ENCODE data around the gene DNTT.
A peak's percentile ranks its signal among the peaks of the same experiment; 100 is the strongest.
"Not testable (repeated sequence)": the region's sequence is repeated elsewhere in the genome, so short reads cannot be mapped to it uniquely, and the experiment has no call there.

DNTT gene

GRCh38 chr10:96276831-96277230 lies 27.4 kb upstream of the DNTT start:
- DNase-seq = no peak

GRCh38 chr10:96279191-96279641 lies 25.0 kb upstream of the DNTT start:
- DNase-seq = no peak

- DNase-seq = no peak
These were observed 23.4 kb upstream of the DNTT start for GRCh38 chr10:96280859-96281258.

GRCh38 chr10:96281444-96282029 lies 22.7 kb upstream of the DNTT start:
- no peak for DNase-seq

- no peak for DNase-seq
These were observed 20.9 kb upstream of the DNTT start for GRCh38 chr10:96283351-96283750.

GRCh38 chr10:96283756-96284155 lies 20.5 kb upstream of the DNTT start:
- no peak for DNase-seq

- no peak for DNase-seq
These were observed 18.9 kb upstream of the DNTT start for GRCh38 chr10:96285331-96285752.

GRCh38 chr10:96287392-96288105 lies 16.7 kb upstream of the DNTT start:
- no peak for DNase-seq

- DNase-seq = no peak
These were observed 16.0 kb upstream of the DNTT start for GRCh38 chr10:96288151-96288621.

GRCh38 chr10:96289218-96289910 lies 14.9 kb upstream of the DNTT start:
- DNase-seq = no peak

GRCh38 chr10:96290368-96291133 lies 13.7 kb upstream of the DNTT start:
- no peak for DNase-seq

- no peak for DNase-seq
These were observed 11.0 kb upstream of the DNTT start for GRCh38 chr10:96292971-96293920.

- DNase-seq = no peak
These were observed 8.8 kb upstream of the DNTT start for GRCh38 chr10:96295475-96295874.

- DNase-seq = no peak
These were observed 6.7 kb upstream of the DNTT start for GRCh38 chr10:96297486-96297885.

GRCh38 chr10:96298362-96298761 lies 5.9 kb upstream of the DNTT start:
- no peak for DNase-seq

GRCh38 chr10:96299383-96299782 lies 4.9 kb upstream of the DNTT start:
- no peak for DNase-seq

GRCh38 chr10:96301616-96302015 lies 2.6 kb upstream of the DNTT start:
- DNase-seq = no peak

GRCh38 chr10:96305019-96305418 lies 785 bp downstream of the DNTT start:
- no peak for DNase-seq

- DNase-seq = peak; percentile 33
These were observed 2.3 kb downstream of the DNTT start for GRCh38 chr10:96306516-96306915.

GRCh38 chr10:96308854-96309253 lies 4.6 kb downstream of the DNTT start:
- DNase-seq = not testable (repeated sequence)

GRCh38 chr10:96309628-96310320 lies 5.5 kb downstream of the DNTT start:
- no peak for DNase-seq

GRCh38 chr10:96310321-96310669 lies 6.1 kb downstream of the DNTT start:
- DNase-seq = no peak
